Ascending aorta (tissue), 2 donors: ENCODE results near the gene PBRM1. TPM values are rescaled to one million over a fixed set of nuclear protein-coding genes. Genes with fewer than 3 reads are reported as not detected.

Source experiments
- DNase-seq, 2 donors: peaks; one replicate each; pipeline ENCODE4 v3.0.0-alpha.2; 2019; ENCODE audit warnings: low spot score in 2 of 2
- H3K27ac ChIP-seq, 2 donors: fragments of 200-600 bp; sonication (generic); one replicate each; pipeline ENCODE4 v1.5.1; 2016 to 2017; ENCODE audit warnings: mild to moderate bottlenecking in 1 of 2
- H3K27me3 ChIP-seq: fragments of 200-600 bp; sonication (generic); one replicate; pipeline ENCODE4 v1.5.1; 2017
- H3K36me3 ChIP-seq, 2 donors: fragments of 200-600 bp; sonication (generic); one replicate each; pipeline ENCODE4 v1.5.1; 2016
- H3K4me1 ChIP-seq, 2 donors: fragments of 200-600 bp; sonication (generic); one replicate each; pipeline ENCODE4 v1.5.1; 2016 to 2017; ENCODE audit warnings: mild to moderate bottlenecking in 1 of 2
- H3K4me3 ChIP-seq, 2 donors: fragments of 200-600 bp; sonication (generic); one replicate each; pipeline ENCODE4 v1.5.1; 2016 to 2017; ENCODE audit warnings: mild to moderate bottlenecking in 1 of 2
- H3K9me3 ChIP-seq, 2 donors: fragments of 200-600 bp; sonication (generic); one replicate each; pipeline ENCODE4 v1.5.1; 2016
- intact Hi-C: fragments of 100-400 bp; cut with DNase I; formaldehyde crosslinking; loops from one replicate; pipeline ENCODE4 v1.15.1; 2023
- total RNA-seq: library from RNA; depleted of rRNA; stranded (reverse); fragments of >200 nt; gene quantifications from one replicate; pipeline ENCODE4 v1.1.0, GENCODE V29; 2016
- TF ChIP-seq, protein P1 (sequence below), 3 experiments: fragments of 200-600 bp in 2 of 3; fragments of 450-650 bp in 1 of 3; sonication (generic) in 2 of 3; IDR thresholded peaks; one replicate each; pipeline ENCODE4 v1.5.1; 2016 to 2019; ENCODE audit warnings: antibody characterized with exemption in 3 of 3, mild to moderate bottlenecking in 1 of 3, moderate library complexity in 1 of 3

PBRM1 gene
- total RNA-seq, 1 donor from 2014 or later = 36.7 TPM

DNA sequence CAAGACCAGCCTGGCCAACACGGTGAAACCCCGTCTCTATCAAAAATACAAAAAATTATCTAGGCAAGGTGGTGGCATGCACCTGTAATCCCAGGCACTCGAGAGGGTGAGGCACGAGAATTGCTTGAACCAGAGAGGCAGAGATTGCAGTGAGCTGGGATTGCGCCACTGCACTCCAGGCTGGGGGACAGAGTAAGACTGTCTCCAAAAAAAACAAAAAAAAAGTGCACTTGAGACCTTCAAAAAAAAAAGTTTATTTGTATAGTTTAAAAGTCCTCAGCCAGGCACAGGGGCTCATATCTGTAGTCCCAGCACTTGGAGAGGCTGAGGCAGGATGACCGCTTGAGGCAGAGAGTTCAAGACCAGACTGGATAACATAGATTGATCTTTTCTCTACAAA is 2.1 kb downstream of the PBRM1 start:
- peaks cover 20 to 32% of the 10 kb centered on the region in 2 donors for H3K36me3 ChIP-seq
- DNase-seq = peak in 1 of 2 donors; percentile 68
- H3K4me3 ChIP-seq = no peak overlapping the region
- peaks cover 3 to 30% of the 10 kb centered on the region in 2 donors for H3K4me1 ChIP-seq
- TF ChIP-seq, protein P1, sequence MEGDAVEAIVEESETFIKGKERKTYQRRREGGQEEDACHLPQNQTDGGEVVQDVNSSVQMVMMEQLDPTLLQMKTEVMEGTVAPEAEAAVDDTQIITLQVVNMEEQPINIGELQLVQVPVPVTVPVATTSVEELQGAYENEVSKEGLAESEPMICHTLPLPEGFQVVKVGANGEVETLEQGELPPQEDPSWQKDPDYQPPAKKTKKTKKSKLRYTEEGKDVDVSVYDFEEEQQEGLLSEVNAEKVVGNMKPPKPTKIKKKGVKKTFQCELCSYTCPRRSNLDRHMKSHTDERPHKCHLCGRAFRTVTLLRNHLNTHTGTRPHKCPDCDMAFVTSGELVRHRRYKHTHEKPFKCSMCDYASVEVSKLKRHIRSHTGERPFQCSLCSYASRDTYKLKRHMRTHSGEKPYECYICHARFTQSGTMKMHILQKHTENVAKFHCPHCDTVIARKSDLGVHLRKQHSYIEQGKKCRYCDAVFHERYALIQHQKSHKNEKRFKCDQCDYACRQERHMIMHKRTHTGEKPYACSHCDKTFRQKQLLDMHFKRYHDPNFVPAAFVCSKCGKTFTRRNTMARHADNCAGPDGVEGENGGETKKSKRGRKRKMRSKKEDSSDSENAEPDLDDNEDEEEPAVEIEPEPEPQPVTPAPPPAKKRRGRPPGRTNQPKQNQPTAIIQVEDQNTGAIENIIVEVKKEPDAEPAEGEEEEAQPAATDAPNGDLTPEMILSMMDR (IDR thresholded peaks at IDR 0.05) = no peak
- H3K27me3 ChIP-seq = no peaks in the 10 kb centered on the region
- H3K27ac ChIP-seq = peak overlapping the region in 1 of 2 donors; percentile 19
- intact Hi-C loops = loop anchor here (10.0 kb wide), 2 partner anchors 229 to 409 kb away; partner anchors contain the start of genes NISCH, TNNC1 and WDR82
- H3K9me3 ChIP-seq = no peaks in the 10 kb centered on the region

DNA sequence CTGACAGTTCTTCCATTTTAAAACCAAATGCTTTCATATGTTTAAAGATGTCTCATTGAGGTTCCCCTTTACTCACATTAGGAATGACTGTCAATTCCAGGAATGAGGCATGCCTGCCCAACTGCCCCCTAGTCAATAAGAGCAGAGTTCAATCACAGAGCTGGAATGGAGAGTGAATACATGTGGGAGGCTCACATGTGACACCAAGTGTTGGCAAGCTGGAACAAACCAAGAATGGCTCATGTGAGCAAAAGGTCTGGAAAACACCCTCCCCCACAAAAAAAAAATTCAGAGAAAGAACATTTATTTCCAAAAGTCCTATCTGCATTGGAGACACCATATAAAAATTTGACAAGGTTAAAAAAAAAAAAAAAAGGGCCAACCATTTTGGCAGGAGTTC is 3.7 kb downstream of the PBRM1 start:
- Histone ChIP-seq H3K4me1 (peaks cover 3 to 28% of the 10 kb centered on the region in 2 donors), H3K27me3 (no peaks in the 10 kb centered on the region), H3K36me3 (peaks cover 21 to 33% of the 10 kb centered on the region in 2 donors), H3K4me3 (no peak overlapping the region), H3K27ac (peak overlapping the region in 1 of 2 donors; percentile 51), H3K9me3 (no peaks in the 10 kb centered on the region)
- TF ChIP-seq, protein P1 (IDR thresholded peaks at IDR 0.05) = no peak
- intact Hi-C loops = loop anchor here (10.0 kb wide), 2 partner anchors 227 to 407 kb away; partner anchors contain the start of genes NISCH, TNNC1 and WDR82
- DNase-seq = no peak

DNA sequence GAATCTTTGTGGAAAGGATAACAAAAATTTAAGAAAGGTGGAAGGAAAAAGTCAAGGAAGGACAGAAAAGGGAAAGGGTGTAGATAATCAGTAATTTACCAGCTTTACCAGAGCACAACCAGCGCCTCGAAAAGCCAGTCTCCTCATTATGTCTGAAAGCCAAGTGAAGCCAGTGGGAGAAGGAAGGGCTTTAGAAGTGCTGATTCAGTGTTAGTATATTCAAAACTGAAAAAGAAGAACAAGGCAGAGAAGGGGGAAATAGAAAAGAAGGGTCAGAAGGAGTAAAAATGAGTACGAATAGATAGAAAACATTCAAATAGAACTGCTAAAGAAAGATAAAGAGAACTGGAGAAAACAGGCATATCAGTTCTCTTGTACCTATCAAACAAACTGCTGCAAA is 4.1 kb downstream of the PBRM1 start:
- peaks cover under 1 to 24% of the 10 kb centered on the region in 2 donors for H3K4me1 ChIP-seq
- H3K4me3 ChIP-seq = no peak overlapping the region
- DNase-seq = no peak
- H3K9me3 ChIP-seq = no peaks in the 10 kb centered on the region
- H3K27ac ChIP-seq = peak overlapping the region in 1 of 2 donors; percentile 51
- intact Hi-C loops = loop anchor here (10.0 kb wide), 2 partner anchors 227 to 407 kb away; partner anchors contain the start of genes NISCH, TNNC1 and WDR82
- TF ChIP-seq, protein P1 (IDR thresholded peaks at IDR 0.05) = no peak
- peaks cover 24 to 38% of the 10 kb centered on the region in 2 donors for H3K36me3 ChIP-seq
- no peaks in the 10 kb centered on the region for H3K27me3 ChIP-seq

DNA sequence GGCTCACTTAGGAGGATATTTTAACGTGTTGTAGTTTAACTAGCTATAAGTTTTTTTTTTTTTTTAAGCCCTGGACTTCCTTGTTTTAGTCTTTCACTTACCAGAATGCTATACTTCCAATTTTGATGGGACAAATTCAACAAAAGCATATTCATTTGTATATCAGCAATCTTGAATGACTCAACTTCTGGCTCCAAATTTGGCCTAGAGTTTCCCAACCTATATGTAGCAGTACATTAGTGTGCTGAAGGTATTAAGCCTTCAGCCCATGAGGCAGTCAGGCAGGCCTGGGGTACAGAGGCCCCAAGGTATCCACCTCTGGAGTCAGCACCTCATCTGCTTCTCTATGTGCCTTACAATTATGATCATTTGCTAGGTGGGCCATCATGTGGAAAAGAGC is 5.9 kb downstream of the PBRM1 start:
- Histone ChIP-seq H3K36me3 (peaks cover 24 to 50% of the 10 kb centered on the region in 2 donors), H3K27ac (no peak overlapping the region), H3K4me1 (peaks cover 0 to 22% of the 10 kb centered on the region in 2 donors), H3K27me3 (no peaks in the 10 kb centered on the region), H3K9me3 (no peaks in the 10 kb centered on the region), H3K4me3 (no peak overlapping the region)
- intact Hi-C loops = loop anchor here (10.0 kb wide), 2 partner anchors 225 to 405 kb away; partner anchors contain the start of genes NISCH, TNNC1 and WDR82
- no peak for DNase-seq
- TF ChIP-seq, protein P1 (IDR thresholded peaks at IDR 0.05) = no peak

DNA sequence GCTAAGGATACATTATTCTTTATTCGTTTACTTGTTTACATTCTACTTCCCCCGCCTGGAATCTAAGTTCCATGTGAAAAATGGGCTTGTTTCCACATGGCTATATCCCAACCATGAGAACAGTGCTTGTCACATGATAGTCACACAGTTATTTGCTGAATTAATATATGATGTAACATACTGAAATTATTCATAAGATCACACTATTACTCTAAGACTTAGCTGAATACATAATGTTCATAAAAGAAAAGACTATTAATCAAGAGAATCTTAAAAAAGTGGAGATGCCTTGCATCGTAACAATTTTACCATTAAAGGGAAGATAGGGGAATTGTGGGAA is 6.5 kb downstream of the PBRM1 start:
- no peaks in the 10 kb centered on the region for H3K27me3 ChIP-seq
- no peak overlapping the region for H3K27ac ChIP-seq
- TF ChIP-seq, protein P1 (IDR thresholded peaks at IDR 0.05) = no peak
- no peak overlapping the region for H3K4me3 ChIP-seq
- intact Hi-C loops = no loop called here
- peaks cover 0 to 18% of the 10 kb centered on the region in 2 donors for H3K4me1 ChIP-seq
- peaks cover 26 to 53% of the 10 kb centered on the region in 2 donors for H3K36me3 ChIP-seq
- H3K9me3 ChIP-seq = no peaks in the 10 kb centered on the region
- DNase-seq = no peak
